Hematopoietic multipotent progenitor cell (in vitro differentiated cells): ENCODE results near the gene RETN. TPM values are rescaled to one million over a fixed set of nuclear protein-coding genes. Genes with fewer than 3 reads are reported as not detected.

Experiments used
- DNase-seq, 3 donors: peaks; one replicate each; pipeline ENCODE4 v3.0.0-alpha.2; 2011 to 2015; ENCODE audit warnings: low read depth in 2 of 3, low spot score in 2 of 3
- total RNA-seq: library from RNA; depleted of rRNA; stranded (reverse); fragments of >200 nt; gene quantifications from one replicate; pipeline ENCODE4 v1.2.3, GENCODE V29; 2012

The RETN gene
- total RNA-seq, result 0.54 TPM

- DNase-seq, result no peak
These were observed at the start of gene RETN for GRCh38 chr19:7668842-7669241. Gene RETN, plus strand, starts transcription at chr19:7669049. Its CDS starts 278 bp downstream, at chr19:7669327.

- DNase-seq, result no peak
These were observed 49.0 kb upstream of the RETN start for GRCh38 chr19:7619671-7620441.

GRCh38 chr19:7620442-7621412 lies 48.1 kb upstream of the RETN start:
- DNase-seq, result no peak

GRCh38 chr19:7622933-7623685 lies 45.7 kb upstream of the RETN start:
- DNase-seq, result no peak

- no peak for DNase-seq
These were observed 44.9 kb upstream of the RETN start for GRCh38 chr19:7623725-7624603.

GRCh38 chr19:7624810-7625209 lies 44.0 kb upstream of the RETN start:
- DNase-seq, result no peak

GRCh38 chr19:7625763-7626372 lies 43.0 kb upstream of the RETN start:
- no peak for DNase-seq

- no peak for DNase-seq
These were observed 41.7 kb upstream of the RETN start for GRCh38 chr19:7627166-7627565.

- no peak for DNase-seq
These were observed 40.1 kb upstream of the RETN start for GRCh38 chr19:7628589-7629311.

- peak; percentile 91 to 99 (median 99) for DNase-seq
These were observed 39.3 kb upstream of the RETN start, which contains the start of the genes PET100 and XAB2 for GRCh38 chr19:7629347-7630054. Gene PET100, plus strand, starts transcription at chr19:7629793. Its CDS starts 41 bp downstream, at chr19:7629834. Gene XAB2, minus strand, starts transcription at chr19:7629545. Its CDS starts 18 bp downstream, at chr19:7629527.

- DNase-seq, result no peak
These were observed 37.3 kb upstream of the RETN start for GRCh38 chr19:7631577-7631976.

GRCh38 chr19:7632340-7633203 lies 36.3 kb upstream of the RETN start:
- DNase-seq, result no peak

- DNase-seq, result no peak
These were observed 35.2 kb upstream of the RETN start, which contains the start of gene PCP2 for GRCh38 chr19:7633698-7634097. Gene PCP2, minus strand, starts transcription at chr19:7633719. Its CDS starts 262 bp downstream, at chr19:7633457.

GRCh38 chr19:7635670-7636069 lies 33.2 kb upstream of the RETN start:
- no peak for DNase-seq

- DNase-seq, result no peak
These were observed 32.5 kb upstream of the RETN start for GRCh38 chr19:7636317-7636690.

- peak; percentile 82 to 88 (median 87) for DNase-seq
These were observed 32.0 kb upstream of the RETN start, which contains the start of gene STXBP2 for GRCh38 chr19:7636691-7637373. Gene STXBP2, plus strand, starts transcription at chr19:7637110. Its CDS starts 40 bp downstream, at chr19:7637150.
